Adrenal gland (tissue), 12 donors: Measurements from ENCODE around the gene CCDC154. TPM values are rescaled to one million over a fixed set of nuclear protein-coding genes. Genes with fewer than 3 reads are reported as not detected.
A peak's percentile ranks its signal among the peaks of the same experiment; 100 is the strongest.
"Not testable (repeated sequence)": the region's sequence is repeated elsewhere in the genome, so short reads cannot be mapped to it uniquely, and the experiment has no call there.

Experiments used
- DNase-seq, 7 donors: peaks; one replicate each; pipeline ENCODE4 v3.0.0-alpha.2; 2019 to 2020
- H3K27ac ChIP-seq, 5 donors: fragments of 200-600 bp; sonication (generic) in 4 of 5; 1 replicate in 3 of 5; 2 replicates in 2 of 5; pipeline versions ENCODE4 v1.5.1 to v1.8.0; 2016 to 2020; ENCODE audit warnings: mild to moderate bottlenecking in 1 of 5
- H3K27me3 ChIP-seq: fragments of 200-600 bp; 2 replicates; pipeline ENCODE4 v1.8.0; 2021
- H3K36me3 ChIP-seq, 2 donors: fragments of 200-600 bp; replicated peaks in 1 of 2; 1 replicate in 1 of 2; 2 replicates in 1 of 2; pipeline versions ENCODE4 v1.5.1 to v1.8.0; 2018 to 2022
- H3K4me1 ChIP-seq, 2 donors: fragments of 200-600 bp; replicated peaks in 1 of 2; 1 replicate in 1 of 2; 2 replicates in 1 of 2; pipeline versions ENCODE4 v1.5.1 to v1.8.0; 2018 to 2021
- H3K4me3 ChIP-seq, 4 donors: fragments of 200-600 bp; sonication (generic) in 3 of 4; one replicate each; pipeline ENCODE4 v1.5.1; 2016 to 2018
- H3K9me3 ChIP-seq, 3 donors: fragments of 200-600 bp; sonication (generic) in 1 of 3; replicated peaks in 1 of 3; 1 replicate in 2 of 3; 2 replicates in 1 of 3; pipeline versions ENCODE4 v1.5.1 to v1.8.0; 2016 to 2021
- CTCF ChIP-seq, 6 experiments: fragments of 450-650 bp in 4 of 6; fragments of 200-600 bp in 2 of 6; sonication (generic) in 1 of 6; IDR thresholded peaks; 1 replicate in 5 of 6; 2 replicates in 1 of 6; pipeline versions ENCODE4 v1.5.1 to v1.8.0; 2016 to 2021; ENCODE audit warnings: antibody characterized with exemption in 6 of 6, mild to moderate bottlenecking in 2 of 6, moderate library complexity in 1 of 6
- POLR2A ChIP-seq, 2 donors: fragments of 450-650 bp; IDR thresholded peaks; one replicate each; pipeline ENCODE4 v1.6.1; 2017; ENCODE audit warnings: antibody characterized with exemption in 2 of 2, mild to moderate bottlenecking in 2 of 2, moderate library complexity in 1 of 2
- WGBS, 4 donors: extraction: QIAGEN DNeasy Blood & Tissue Kit in 2 of 4; methylation state at CpG; one replicate each; pipeline versions ENCODE4 v1.1.5 to v1.1.7; 2013 to 2017; 5-methylcytosine and 5-hydroxymethylcytosine counted together
- intact Hi-C, 2 donors: fragments of 100-400 bp; cut with DNase I; formaldehyde crosslinking; loops; one replicate each; pipeline versions ENCODE4 v1.14.1 to v1.15.0; 2022 to 2023
- polyA plus RNA-seq, 3 donors: library from polyadenylated mRNA; stranded (reverse); fragments of 200-250 nt in 2 of 3; fragments of 350-450 nt in 1 of 3; fragmentation: Illumina TruSeq in 1 of 3; extraction: RNeasy Lipid Tissue Mini Kit (QIAGEN cat#74804) in 1 of 3; gene quantifications; one replicate each; pipeline ENCODE4 v1.2.3, GENCODE V29; 2013 to 2014
- total RNA-seq, 9 donors: library from RNA; depleted of rRNA in 4 of 9; stranded (reverse); fragments of >200 nt in 4 of 9; fragments of 120-200 nt in 1 of 9; fragmentation: NEBNext Ultra II Directional in 1 of 9; extraction: Animal tissue kit (Norgen Biotek cat#: 25700) in 1 of 9; gene quantifications; one replicate each; pipeline versions ENCODE4 v1.1.0 to v1.2.4, GENCODE V29; 2013 to 2023
- donor health status: healthy with polysubstance abuse.
- donor health status: Bipolar disorder and iron deficiency.
- donor health status: DM: yes; HTN: yes; CAD: no.
- donor health status: DM: no; HTN: no; CAD: no.
- donor health status: DM: no; HTN: no; CAD: no.
- donor health status: DM: yes; HTN: yes; CAD: no.

Gene CCDC154
- total and polyA plus RNA-seq, 12 donors = 0.28 to 39.7 (median 1.1) TPM; not detected in 1

DNA sequence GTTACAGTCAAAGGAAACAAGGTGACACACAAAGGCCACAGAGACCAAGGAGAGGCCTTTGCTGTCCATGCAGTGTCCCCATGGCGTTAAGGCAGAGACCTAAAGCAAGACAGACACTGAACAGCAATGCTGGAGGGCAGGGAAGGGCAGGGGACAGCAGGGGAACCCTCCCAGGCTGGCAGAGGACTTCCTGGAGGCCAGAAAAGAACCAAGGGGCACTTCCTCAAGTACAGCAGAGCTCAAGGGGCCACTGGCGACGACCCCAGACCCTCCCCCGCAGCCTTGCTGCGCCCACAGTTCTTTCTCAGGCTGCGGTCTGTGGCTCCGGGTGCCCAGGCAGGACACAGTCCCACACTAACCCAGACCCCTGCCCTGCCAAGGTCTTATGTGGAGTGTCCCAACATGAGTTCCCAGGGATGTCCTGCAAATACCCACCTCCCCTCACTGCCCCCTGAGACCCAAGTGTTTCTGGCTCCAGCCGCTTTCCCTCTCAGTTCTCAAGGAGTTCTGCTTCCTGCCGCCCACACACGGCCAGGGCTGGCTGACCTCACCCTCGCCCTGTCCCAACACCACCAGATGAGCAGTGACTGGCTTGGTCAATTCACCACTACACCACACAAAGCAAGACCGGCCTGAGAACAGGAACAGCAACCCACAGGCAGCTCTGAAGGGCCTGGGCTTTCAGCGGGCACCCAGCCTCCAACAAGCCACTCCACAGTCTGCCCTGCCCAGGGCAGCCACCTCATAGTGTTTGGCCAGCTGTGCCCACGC lies 26.3 kb upstream of the CCDC154 start:
- TF ChIP-seq POLR2A (IDR thresholded peaks at IDR 0.05) = peak in 1 of 2 donors; percentile 38
- TF ChIP-seq CTCF (IDR thresholded peaks at IDR 0.05) = no peak
- Histone ChIP-seq H3K36me3 (no peaks in the 10 kb centered on the region), H3K9me3 (no peaks in the 10 kb centered on the region), H3K27ac (peak overlapping the region in 4 of 5 donors; percentile 42 to 86 (median 58)), H3K4me3 (no peak overlapping the region), H3K4me1 (peaks cover 28 to 59% of the 10 kb centered on the region in 2 donors), H3K27me3 (no peaks in the 10 kb centered on the region)
- intact Hi-C loops = no loop called here
- DNase-seq = peak in 6 of 7 donors; percentile 41 to 75 (median 64)
- WGBS, 4 donors = 52 to 67% (median 63%) methylated on average over 7 to 14 of the region's 14 CpGs

- Histone ChIP-seq H3K4me1 (peaks cover 21 to 55% of the 10 kb centered on the region in 2 donors), H3K27me3 (no peaks in the 10 kb centered on the region), H3K9me3 (no peaks in the 10 kb centered on the region), H3K27ac (peak overlapping the region in 2 of 5 donors; percentile 65 to 86), H3K4me3 (no peak overlapping the region), H3K36me3 (no peaks in the 10 kb centered on the region)
- WGBS, 4 donors = 67 to 78% (median 70%) methylated on average over 19 to 20 of the region's 20 CpGs
- DNase-seq = no peak
- intact Hi-C loops = no loop called here
- TF ChIP-seq CTCF (IDR thresholded peaks at IDR 0.05) (no peak), POLR2A (IDR thresholded peaks at IDR 0.05) (no peak)
Measured at GRCh38 chr16:1469693-1470201, 25.4 kb upstream of the CCDC154 start.

DNA sequence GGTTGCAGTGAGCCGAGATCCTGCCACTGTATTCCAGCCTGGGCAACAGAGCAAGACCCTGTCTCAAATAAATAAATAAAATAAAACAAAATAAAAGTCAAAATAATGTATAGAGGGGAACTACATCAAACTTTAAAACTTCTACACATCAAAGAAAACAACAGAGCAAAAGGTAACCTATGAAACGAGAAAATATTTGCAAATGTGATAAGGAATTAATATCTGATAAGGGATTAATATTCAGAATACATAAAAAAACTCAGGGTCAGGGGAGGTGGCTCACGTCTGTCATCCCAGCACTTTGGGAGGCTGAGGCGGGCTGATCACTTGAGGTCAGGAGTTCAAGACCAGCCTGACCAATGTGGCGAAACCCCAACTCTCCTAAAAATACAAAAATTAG lies 24.8 kb upstream of the CCDC154 start:
- DNase-seq, intact Hi-C loops, H3K4me3 ChIP-seq, H3K27me3 ChIP-seq, H3K36me3 ChIP-seq, H3K9me3 ChIP-seq: not testable (repeated sequence)
- Histone ChIP-seq H3K4me1 (peaks cover 21 to 52% of the 10 kb centered on the region in 2 donors), H3K27ac (peak overlapping the region in 3 of 5 donors; percentile 51 to 86 (median 79))
- 61 to 80% (median 72%) methylated on average over 5 of the region's 5 CpGs for WGBS, 4 donors

- TF ChIP-seq POLR2A (IDR thresholded peaks at IDR 0.05) = no peak
- no peak for TF ChIP-seq CTCF (IDR thresholded peaks at IDR 0.05)
Measured at GRCh38 chr16:1468426-1468810, 24.1 kb upstream of the CCDC154 start.

More at GRCh38 chr16:1468426-1468810, 24.1 kb upstream of the CCDC154 start:
- Histone ChIP-seq H3K4me3 (no peak overlapping the region), H3K27ac (peak overlapping the region; percentile 57 to 89 (median 79)), H3K4me1 (peaks cover 15 to 45% of the 10 kb centered on the region in 2 donors), H3K9me3 (no peaks in the 10 kb centered on the region), H3K36me3 (no peaks in the 10 kb centered on the region), H3K27me3 (no peaks in the 10 kb centered on the region)
- peak in 5 of 7 donors; percentile 52 to 68 (median 59) for DNase-seq
- intact Hi-C loops = no loop called here
- 38 to 64% (median 54%) methylated on average over 22 of the region's 22 CpGs for WGBS, 4 donors
